ENCODE results near the gene PLCD3. TPM values are rescaled to one million over a fixed set of nuclear protein-coding genes. Genes with fewer than 3 reads are reported as not detected.

The PLCD3 gene
- total and polyA plus RNA-seq, 10 of the 15 experiments (the other 5 are each of a cell fraction or from before 2014, with no cell fraction given) = 0.02 to 1.6 (median 0.44) TPM

- Histone ChIP-seq H3K27me3 (replicated peaks in 1 of 2; ENCODE audit: control insufficient read depth in 2 of 2, insufficient read depth in 2 of 2, low read length in 1 of 2) (no peaks in the 10 kb centered on the region), H3K9me3 (replicated peaks; ENCODE audit: control insufficient read depth, insufficient read depth, low read length) (no peaks in the 10 kb centered on the region), H3K9ac (ENCODE audit: control insufficient read depth, insufficient read depth, low read length) (no peak overlapping the region), H3K79me2 (ENCODE audit: control insufficient read depth, insufficient read depth, low read length) (no peaks in the 10 kb centered on the region), H3K4me1 (ENCODE audit: control insufficient read depth, insufficient read depth, low read length) (peaks cover 8% of the 10 kb centered on the region; the same call in 1 of the 2 replicates), H2AFZ (ENCODE audit: control insufficient read depth, low read depth, low read length) (no peak overlapping the region), H3K4me3 (no peak overlapping the region), H4K20me1 (ENCODE audit: control insufficient read depth, insufficient read depth) (no peaks in the 10 kb centered on the region), H3K27ac (ENCODE audit: control insufficient read depth, insufficient read depth) (no peak overlapping the region), H3K36me3 (ENCODE audit: control insufficient read depth in 2 of 2, insufficient read depth in 2 of 2, low read length in 1 of 2) (no peaks in the 10 kb centered on the region), H3K4me2 (ENCODE audit: control insufficient read depth, insufficient read depth) (no peak overlapping the region)
- in situ Hi-C loops (cut with MboI) = no loop called here
- CTCF ChIA-PET = no interaction called here
- RAD21 ChIA-PET (ENCODE audit: unreplicated experiment) = no interaction called here
- DNase-seq (ENCODE audit: low read depth, low spot score) = no peak
- intact Hi-C loops (cut with micrococcal nuclease; ENCODE audit: unreplicated experiment) = no loop called here
- SMC1A ChIA-PET (ENCODE audit: uncharacterized antibody, unreplicated experiment) = no interaction called here
- TF ChIP-seq NR2F1 (conservative IDR thresholded peaks at IDR 0.05) = no peak
- no peak for TF ChIP-seq ETV6 (conservative IDR thresholded peaks at IDR 0.05 in 1 of 2, IDR thresholded peaks at IDR 0.05 in 1 of 2; ENCODE audit: borderline replicate concordance in 1 of 2, low read depth in 1 of 2)
- TF ChIP-seq ESRRA (IDR thresholded peaks at IDR 0.05; ENCODE audit: low read length) = no peak
- no peak for ATAC-seq
- FAIRE-seq = no peak
- POLR2A ChIA-PET = no interaction called here
- no TSS peak for BruUV-seq (replicated peaks)
- WGBS (ENCODE audit: insufficient coverage, insufficient replicate concordance, low lambda C conversion rate, missing lambda C conversion rate) = 55% methylated on average over 10 of the region's 10 CpGs
Observed at GRCh38 chr17:45116434-45117016, 15.8 kb downstream of the PLCD3 start.

GRCh38 chr17:45115871-45116270 is 16.4 kb downstream of the PLCD3 start:
- Histone ChIP-seq H2AFZ (ENCODE audit: control insufficient read depth, low read depth, low read length) (no peak overlapping the region), H3K4me2 (ENCODE audit: control insufficient read depth, insufficient read depth) (no peak overlapping the region), H3K79me2 (ENCODE audit: control insufficient read depth, insufficient read depth, low read length) (no peaks in the 10 kb centered on the region), H3K27me3 (replicated peaks in 1 of 2; ENCODE audit: control insufficient read depth in 2 of 2, insufficient read depth in 2 of 2, low read length in 1 of 2) (no peaks in the 10 kb centered on the region), H3K4me1 (ENCODE audit: control insufficient read depth, insufficient read depth, low read length) (peaks cover 11% of the 10 kb centered on the region; the same call in 1 of the 2 replicates), H3K36me3 (ENCODE audit: control insufficient read depth in 2 of 2, insufficient read depth in 2 of 2, low read length in 1 of 2) (no peaks in the 10 kb centered on the region), H4K20me1 (ENCODE audit: control insufficient read depth, insufficient read depth) (no peaks in the 10 kb centered on the region), H3K9ac (ENCODE audit: control insufficient read depth, insufficient read depth, low read length) (no peak overlapping the region), H3K27ac (ENCODE audit: control insufficient read depth, insufficient read depth) (no peak overlapping the region), H3K4me3 (no peak overlapping the region), H3K9me3 (replicated peaks; ENCODE audit: control insufficient read depth, insufficient read depth, low read length) (no peaks in the 10 kb centered on the region)
- SMC1A ChIA-PET (ENCODE audit: uncharacterized antibody, unreplicated experiment) = no interaction called here
- in situ Hi-C loops (cut with MboI) (no loop called here), intact Hi-C loops (cut with micrococcal nuclease; ENCODE audit: unreplicated experiment) (no loop called here)
- POLR2A ChIA-PET = no interaction called here
- RAD21 ChIA-PET (ENCODE audit: unreplicated experiment) = no interaction called here
- CTCF ChIA-PET = no interaction called here
- WGBS (ENCODE audit: insufficient coverage, insufficient replicate concordance, low lambda C conversion rate, missing lambda C conversion rate) = 40% methylated on average over 11 of the region's 11 CpGs
- no peak for FAIRE-seq
- no TSS peak for BruUV-seq (replicated peaks)
- DNase-seq (ENCODE audit: low read depth, low spot score) = no peak
- no peak for ATAC-seq
- TF ChIP-seq GABPA (IDR thresholded peaks at IDR 0.05; ENCODE audit: low read depth) = no peak
- TF ChIP-seq IRF5 (IDR thresholded peaks at IDR 0.05; ENCODE audit: borderline replicate concordance) = no peak
- no peak for TF ChIP-seq SKIL (IDR thresholded peaks at IDR 0.05; ENCODE audit: low read depth, poor library complexity, severe bottlenecking)
- no peak for TF ChIP-seq CEBPZ (IDR thresholded peaks at IDR 0.05; ENCODE audit: low read depth, low read length)
- TF ChIP-seq ZZZ3 (IDR thresholded peaks at IDR 0.05; ENCODE audit: control insufficient read depth, insufficient read length, low read depth) = no peak
- no peak for TF ChIP-seq ZNF24 (IDR thresholded peaks at IDR 0.05)
- no peak for TF ChIP-seq SP1 (IDR thresholded peaks at IDR 0.05; ENCODE audit: low read depth, low read length)
- no peak for TF ChIP-seq NFXL1 (IDR thresholded peaks at IDR 0.05; ENCODE audit: borderline replicate concordance)
- no peak for TF ChIP-seq POLR2A (IDR thresholded peaks at IDR 0.05; ENCODE audit: low read depth, low read length)
